MM.1S (cell line): ENCODE data around the gene PTCHD1.

ENCODE experiments used
- DNase-seq: peaks from one replicate; pipeline ENCODE4 v3.0.0-alpha.2; 2015
- H2AFZ ChIP-seq: fragments of 300-600 bp; sonication (generic); 2 replicates; pipeline ENCODE4 v1.6.0; 2016; ENCODE audit warnings: antibody characterized with exemption, low read length
- H3F3A ChIP-seq: fragments of 300-600 bp; sonication (generic); 2 replicates; pipeline ENCODE4 v1.6.1; 2016; ENCODE audit warnings: mild to moderate bottlenecking, antibody characterized with exemption, low read length, moderate library complexity, mixed read lengths; ENCODE audit not compliant: insufficient read depth
- H3K27ac ChIP-seq: fragments of 300-600 bp; sonication (generic); 2 replicates; pipeline ENCODE4 v1.5.1; 2016; ENCODE audit warnings: mild to moderate bottlenecking, low read length
- H3K27me3 ChIP-seq: fragments of 300-600 bp; sonication (generic); replicated peaks from 2 replicates; pipeline ENCODE4 v1.6.0; 2016; ENCODE audit warnings: low read length; ENCODE audit not compliant: insufficient read depth
- H3K36me3 ChIP-seq: fragments of 300-600 bp; sonication (generic); replicated peaks from 2 replicates; pipeline ENCODE4 v1.6.1; 2016; ENCODE audit warnings: mild to moderate bottlenecking, low read length, mixed read lengths; ENCODE audit not compliant: insufficient read depth
- H3K4me1 ChIP-seq: fragments of 300-600 bp; sonication (generic); 2 replicates; pipeline ENCODE4 v1.6.1; 2016; ENCODE audit warnings: low read length, mixed read lengths
- H3K4me2 ChIP-seq: fragments of 300-600 bp; sonication (generic); 2 replicates; pipeline ENCODE4 v1.6.0; 2016; ENCODE audit warnings: low read depth, low read length
- H3K4me3 ChIP-seq: fragments of 300-600 bp; sonication (generic); 2 replicates; pipeline ENCODE4 v1.5.1; 2016; ENCODE audit warnings: low read length, mixed read lengths
- H3K79me2 ChIP-seq: fragments of 300-600 bp; sonication (generic); 2 replicates; pipeline ENCODE4 v1.6.1; 2016; ENCODE audit warnings: mixed run types, low read length, mixed read lengths
- H3K9ac ChIP-seq: fragments of 300-600 bp; sonication (generic); 2 replicates; pipeline ENCODE4 v1.6.1; 2016; ENCODE audit warnings: low read length, mixed read lengths
- H3K9me2 ChIP-seq: fragments of 300-600 bp; sonication (generic); replicated peaks from 2 replicates; pipeline ENCODE4 v1.6.1; 2016; ENCODE audit warnings: mild to moderate bottlenecking, low read length, mixed read lengths; ENCODE audit not compliant: insufficient read depth
- H3K9me3 ChIP-seq: fragments of 300-600 bp; sonication (generic); replicated peaks from 2 replicates; pipeline ENCODE4 v1.6.1; 2016; ENCODE audit warnings: mild to moderate bottlenecking, low read length, mixed read lengths; ENCODE audit not compliant: insufficient read depth
- H4K20me1 ChIP-seq: fragments of 300-600 bp; sonication (generic); 2 replicates; pipeline ENCODE4 v1.6.1; 2016; ENCODE audit warnings: mild to moderate bottlenecking, low read length, moderate library complexity, mixed read lengths; ENCODE audit not compliant: insufficient read depth
- EZH2 ChIP-seq: fragments of 300-600 bp; sonication (generic); optimal IDR thresholded peaks from 2 replicates; pipeline ENCODE3; 2017; ENCODE audit warnings: low read depth, mild to moderate bottlenecking, antibody characterized with exemption, low read length, mixed read lengths
- EZH2phosphoT487 ChIP-seq: fragments of 300-600 bp; sonication (generic); IDR thresholded peaks from 2 replicates; pipeline ENCODE4 v1.6.1; 2018; ENCODE audit warnings: antibody characterized with exemption, low read length
- TF ChIP-seq, protein P1 (sequence below): fragments of 300-600 bp; sonication (generic); IDR thresholded peaks from 2 replicates; pipeline ENCODE4 v1.5.1; 2016; ENCODE audit warnings: antibody characterized with exemption, low read length, mixed read lengths

PTCHD1 gene

DNA sequence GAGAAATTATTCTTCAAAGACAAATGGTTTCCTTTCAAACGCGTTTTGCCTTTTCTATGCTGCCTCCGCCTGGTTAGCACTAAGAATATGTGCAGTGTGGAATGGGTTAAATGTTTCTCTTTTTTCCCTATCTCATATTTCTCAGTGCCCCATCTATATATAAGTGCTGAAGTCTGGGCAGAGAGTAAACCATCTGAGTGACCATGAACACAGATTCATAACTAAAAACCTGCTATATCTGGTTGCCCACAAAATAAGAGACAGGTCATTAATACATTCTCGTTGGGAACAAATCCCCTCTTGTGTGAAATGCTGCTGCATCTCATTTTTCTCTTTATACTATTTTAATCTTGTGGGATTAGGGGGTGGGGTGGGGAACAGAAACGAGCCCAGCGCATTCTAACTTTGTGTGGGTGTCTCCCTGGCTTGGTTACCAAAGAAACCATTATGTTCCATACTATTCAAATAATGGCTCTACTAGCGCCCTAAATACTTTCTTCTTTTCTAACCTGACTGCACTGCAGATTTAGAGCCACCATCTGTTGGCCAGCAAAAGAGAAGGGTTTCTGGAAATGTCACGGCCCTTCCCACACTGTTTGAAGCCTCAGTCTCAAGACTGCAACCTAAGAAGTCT, 42.2 kb upstream of the PTCHD1 start:
- Histone ChIP-seq H2AFZ (no peak overlapping the region), H3K4me2 (no peak overlapping the region), H3K4me1 (no peaks in the 10 kb centered on the region), H3K79me2 (no peaks in the 10 kb centered on the region), H3K4me3 (no peak overlapping the region), H3K27me3 (no peaks in the 10 kb centered on the region), H3F3A (no peaks in the 10 kb centered on the region), H3K36me3 (no peaks in the 10 kb centered on the region), H3K9me3 (no peaks in the 10 kb centered on the region), H3K9ac (no peak overlapping the region), H4K20me1 (no peaks in the 10 kb centered on the region), H3K27ac (no peak overlapping the region), H3K9me2 (no peaks in the 10 kb centered on the region)
- no peak for DNase-seq
- TF ChIP-seq, protein P1, sequence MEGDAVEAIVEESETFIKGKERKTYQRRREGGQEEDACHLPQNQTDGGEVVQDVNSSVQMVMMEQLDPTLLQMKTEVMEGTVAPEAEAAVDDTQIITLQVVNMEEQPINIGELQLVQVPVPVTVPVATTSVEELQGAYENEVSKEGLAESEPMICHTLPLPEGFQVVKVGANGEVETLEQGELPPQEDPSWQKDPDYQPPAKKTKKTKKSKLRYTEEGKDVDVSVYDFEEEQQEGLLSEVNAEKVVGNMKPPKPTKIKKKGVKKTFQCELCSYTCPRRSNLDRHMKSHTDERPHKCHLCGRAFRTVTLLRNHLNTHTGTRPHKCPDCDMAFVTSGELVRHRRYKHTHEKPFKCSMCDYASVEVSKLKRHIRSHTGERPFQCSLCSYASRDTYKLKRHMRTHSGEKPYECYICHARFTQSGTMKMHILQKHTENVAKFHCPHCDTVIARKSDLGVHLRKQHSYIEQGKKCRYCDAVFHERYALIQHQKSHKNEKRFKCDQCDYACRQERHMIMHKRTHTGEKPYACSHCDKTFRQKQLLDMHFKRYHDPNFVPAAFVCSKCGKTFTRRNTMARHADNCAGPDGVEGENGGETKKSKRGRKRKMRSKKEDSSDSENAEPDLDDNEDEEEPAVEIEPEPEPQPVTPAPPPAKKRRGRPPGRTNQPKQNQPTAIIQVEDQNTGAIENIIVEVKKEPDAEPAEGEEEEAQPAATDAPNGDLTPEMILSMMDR = no peak
- no peak for TF ChIP-seq EZH2phosphoT487
- no peak for TF ChIP-seq EZH2

DNA sequence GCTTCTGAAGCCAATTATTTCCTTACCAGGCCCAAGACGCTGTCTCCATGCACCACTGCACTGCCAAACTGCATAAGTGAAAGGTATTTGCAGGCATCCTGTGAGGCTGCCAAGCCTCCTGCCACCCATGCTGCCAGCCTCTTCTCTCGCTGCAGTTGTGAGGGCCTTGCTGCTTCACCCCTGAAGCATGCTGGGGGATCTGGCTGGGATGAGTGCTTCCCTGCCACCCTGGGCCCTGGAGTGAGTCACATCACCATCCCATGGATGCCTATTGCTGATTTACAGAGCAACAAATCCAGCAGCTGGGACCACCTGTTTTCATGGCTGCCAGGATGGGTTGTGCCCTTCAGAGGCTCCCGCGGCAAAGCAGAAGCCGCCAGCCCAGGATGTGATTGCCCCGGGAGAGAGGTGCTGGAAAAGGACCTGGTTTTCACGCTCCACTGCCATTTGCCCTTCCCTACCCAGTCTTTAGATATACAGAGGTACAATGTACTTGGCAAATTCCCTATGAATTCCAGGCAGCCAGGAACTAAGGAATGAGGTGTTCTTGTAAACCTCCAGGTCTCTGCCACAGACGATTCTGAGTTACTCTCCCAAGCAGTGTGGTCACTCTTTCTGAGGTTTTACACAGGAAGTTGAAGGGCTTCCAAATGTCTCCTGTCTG, 41.5 kb upstream of the PTCHD1 start:
- DNase-seq = no peak
- no peaks in the 10 kb centered on the region for H3K36me3 ChIP-seq
- no peaks in the 10 kb centered on the region for H3K9me2 ChIP-seq
- no peaks in the 10 kb centered on the region for H3K79me2 ChIP-seq
- no peaks in the 10 kb centered on the region for H3K4me1 ChIP-seq
- no peak overlapping the region for H3K4me2 ChIP-seq
- H2AFZ ChIP-seq = no peak overlapping the region
- H3K27ac ChIP-seq = no peak overlapping the region
- no peaks in the 10 kb centered on the region for H3K9me3 ChIP-seq
- TF ChIP-seq, protein P1 = no peak
- TF ChIP-seq EZH2phosphoT487 (no peak), EZH2 (no peak)
- H3K27me3 ChIP-seq = no peaks in the 10 kb centered on the region
- H3K4me3 ChIP-seq = no peak overlapping the region
- H3F3A ChIP-seq = no peaks in the 10 kb centered on the region
- H3K9ac ChIP-seq = no peak overlapping the region
- no peaks in the 10 kb centered on the region for H4K20me1 ChIP-seq

DNA sequence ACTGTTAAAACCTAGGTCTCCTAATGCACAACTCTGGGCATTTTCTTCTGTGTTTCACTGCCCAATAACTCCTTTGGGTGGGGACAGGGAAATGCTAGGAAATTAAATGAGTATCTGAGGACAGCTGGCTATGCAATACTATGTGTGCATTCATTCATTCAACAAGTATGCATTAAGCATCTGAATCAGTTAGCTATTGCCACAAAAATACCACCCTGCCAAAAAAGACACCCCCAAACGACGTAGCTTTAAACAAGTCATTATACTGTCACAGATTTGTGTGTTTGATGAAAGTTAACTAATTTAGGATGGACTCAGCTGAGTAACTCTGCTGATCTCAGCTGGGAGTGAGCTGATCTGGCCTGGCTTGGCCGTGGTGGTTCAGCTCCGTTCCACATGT, 29.8 kb upstream of the PTCHD1 start:
- Histone ChIP-seq H3K9me3 (no peaks in the 10 kb centered on the region), H3K4me2 (no peak overlapping the region), H3K79me2 (no peaks in the 10 kb centered on the region), H3K4me3 (no peak overlapping the region), H3K27ac (no peak overlapping the region), H4K20me1 (no peaks in the 10 kb centered on the region), H3K9me2 (no peaks in the 10 kb centered on the region), H3K36me3 (no peaks in the 10 kb centered on the region), H3K4me1 (no peaks in the 10 kb centered on the region), H3K9ac (no peak overlapping the region), H3F3A (no peaks in the 10 kb centered on the region), H3K27me3 (no peaks in the 10 kb centered on the region), H2AFZ (no peak overlapping the region)
- TF ChIP-seq EZH2phosphoT487 = no peak
- TF ChIP-seq EZH2 = no peak
- TF ChIP-seq, protein P1 = no peak
- DNase-seq = no peak
